ENCODE measurements around the gene CACNA1B. TPM values are rescaled to one million over a fixed set of nuclear protein-coding genes. Genes with fewer than 3 reads are reported as not detected.

The CACNA1B gene
- total and polyA plus RNA-seq, 2 experiments from 2014 or later, result 0.39 to 0.60 TPM

DNA sequence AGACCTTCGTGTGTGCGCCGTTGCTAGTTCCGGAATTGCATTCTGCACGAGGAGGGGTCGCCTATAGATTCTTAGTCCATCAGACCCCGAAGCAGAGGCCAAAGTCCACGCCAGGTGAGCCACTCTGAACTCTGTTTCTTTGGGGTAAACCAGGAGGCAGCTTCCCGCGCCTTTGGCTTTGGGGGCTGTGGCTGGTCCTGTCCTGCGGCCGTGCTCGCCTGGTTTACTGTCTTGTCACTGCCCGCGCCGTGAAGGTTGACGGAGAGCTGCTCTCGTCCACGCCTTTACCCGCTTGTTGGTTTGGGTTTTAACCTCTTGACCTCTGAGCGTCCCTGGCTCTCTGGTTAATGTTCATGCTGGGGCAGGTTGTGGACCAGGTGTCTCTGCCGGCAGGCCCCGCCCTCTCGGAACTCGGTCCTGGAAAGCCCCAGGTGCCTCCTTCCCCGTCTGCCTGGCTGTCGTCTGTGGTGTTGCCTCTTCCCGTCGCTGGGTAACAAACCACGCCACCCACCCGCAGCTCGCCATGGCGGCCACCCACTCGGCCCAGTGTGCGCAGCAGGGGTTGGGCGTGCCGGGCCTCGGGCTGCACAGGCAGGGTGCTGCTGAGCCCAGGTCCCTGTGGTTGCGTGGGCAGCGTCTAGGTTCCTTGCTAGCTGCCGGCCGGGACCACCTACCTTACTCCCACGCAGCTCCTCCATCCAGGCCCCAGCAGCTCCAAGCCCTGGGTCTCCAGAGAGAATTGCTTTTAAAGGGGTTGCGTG lies 44.6 kb upstream of the CACNA1B start:
- no peaks in the 10 kb centered on the region for H3K9me3 ChIP-seq (ENCODE audit: low read depth)
- TF ChIP-seq, protein P1, sequence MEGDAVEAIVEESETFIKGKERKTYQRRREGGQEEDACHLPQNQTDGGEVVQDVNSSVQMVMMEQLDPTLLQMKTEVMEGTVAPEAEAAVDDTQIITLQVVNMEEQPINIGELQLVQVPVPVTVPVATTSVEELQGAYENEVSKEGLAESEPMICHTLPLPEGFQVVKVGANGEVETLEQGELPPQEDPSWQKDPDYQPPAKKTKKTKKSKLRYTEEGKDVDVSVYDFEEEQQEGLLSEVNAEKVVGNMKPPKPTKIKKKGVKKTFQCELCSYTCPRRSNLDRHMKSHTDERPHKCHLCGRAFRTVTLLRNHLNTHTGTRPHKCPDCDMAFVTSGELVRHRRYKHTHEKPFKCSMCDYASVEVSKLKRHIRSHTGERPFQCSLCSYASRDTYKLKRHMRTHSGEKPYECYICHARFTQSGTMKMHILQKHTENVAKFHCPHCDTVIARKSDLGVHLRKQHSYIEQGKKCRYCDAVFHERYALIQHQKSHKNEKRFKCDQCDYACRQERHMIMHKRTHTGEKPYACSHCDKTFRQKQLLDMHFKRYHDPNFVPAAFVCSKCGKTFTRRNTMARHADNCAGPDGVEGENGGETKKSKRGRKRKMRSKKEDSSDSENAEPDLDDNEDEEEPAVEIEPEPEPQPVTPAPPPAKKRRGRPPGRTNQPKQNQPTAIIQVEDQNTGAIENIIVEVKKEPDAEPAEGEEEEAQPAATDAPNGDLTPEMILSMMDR (IDR thresholded peaks at IDR 0.05; ENCODE audit: low read depth, low read length), result no peak
- H3K36me3 ChIP-seq, result peaks cover 14% of the 10 kb centered on the region
- no peaks in the 10 kb centered on the region for H3K4me1 ChIP-seq (ENCODE audit: low read depth)
- DNase-seq (ENCODE audit: low read depth in 1 of 2, low spot score in 1 of 2), result no peak
- no peak overlapping the region for H3K27ac ChIP-seq
- no peaks in the 10 kb centered on the region for H3K27me3 ChIP-seq
- H3K4me3 ChIP-seq, result no peak overlapping the region

DNA sequence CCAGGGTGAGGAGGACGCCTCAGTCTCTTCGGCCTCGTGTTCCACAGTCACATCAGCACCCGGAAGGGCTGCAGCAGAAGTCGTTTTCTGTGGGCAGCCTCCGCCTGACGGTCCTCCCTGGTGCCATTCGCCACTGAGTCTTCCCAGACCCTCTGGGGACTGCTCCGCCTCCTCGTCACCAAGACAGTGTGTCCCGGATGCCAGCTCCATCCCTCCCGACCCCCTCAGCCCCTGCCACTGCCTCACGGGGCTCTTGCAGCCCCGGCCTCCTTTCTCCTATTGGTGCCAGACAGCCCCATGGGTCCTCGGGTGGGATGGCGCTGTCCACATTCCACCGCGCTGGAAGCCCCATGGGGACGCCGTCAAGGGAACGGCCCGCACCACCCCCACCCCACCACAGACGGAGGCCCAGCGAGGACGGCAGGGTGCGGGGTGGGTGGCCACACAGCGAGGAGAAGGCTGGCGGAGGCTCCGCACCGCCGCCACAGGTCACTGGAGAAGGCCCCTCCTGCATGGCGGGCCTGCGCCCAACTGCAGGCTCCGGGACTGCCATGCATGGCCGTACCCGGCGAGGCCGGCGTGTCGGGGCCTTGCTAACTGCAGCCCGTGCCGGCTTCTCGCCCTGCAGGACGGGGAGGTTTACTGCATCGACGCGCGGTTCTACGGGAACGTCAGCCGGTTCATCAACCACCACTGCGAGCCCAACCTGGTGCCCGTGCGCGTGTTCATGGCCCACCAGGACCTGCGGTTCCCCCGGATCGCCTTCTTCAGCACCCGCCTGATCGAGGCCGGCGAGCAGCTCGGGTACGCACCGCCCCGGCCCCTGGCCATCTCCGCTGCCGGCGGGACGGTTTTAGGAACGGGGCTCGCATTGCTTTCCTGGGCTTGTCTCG lies 43.6 kb upstream of the CACNA1B start:
- H3K4me3 ChIP-seq, result no peak overlapping the region
- TF ChIP-seq, protein P1 (IDR thresholded peaks at IDR 0.05; ENCODE audit: low read depth, low read length), result no peak
- no peak for DNase-seq (ENCODE audit: low read depth in 1 of 2, low spot score in 1 of 2)
- H3K36me3 ChIP-seq, result peaks cover 14% of the 10 kb centered on the region
- no peaks in the 10 kb centered on the region for H3K9me3 ChIP-seq (ENCODE audit: low read depth)
- no peaks in the 10 kb centered on the region for H3K4me1 ChIP-seq (ENCODE audit: low read depth)
- no peaks in the 10 kb centered on the region for H3K27me3 ChIP-seq
- no peak overlapping the region for H3K27ac ChIP-seq

DNA sequence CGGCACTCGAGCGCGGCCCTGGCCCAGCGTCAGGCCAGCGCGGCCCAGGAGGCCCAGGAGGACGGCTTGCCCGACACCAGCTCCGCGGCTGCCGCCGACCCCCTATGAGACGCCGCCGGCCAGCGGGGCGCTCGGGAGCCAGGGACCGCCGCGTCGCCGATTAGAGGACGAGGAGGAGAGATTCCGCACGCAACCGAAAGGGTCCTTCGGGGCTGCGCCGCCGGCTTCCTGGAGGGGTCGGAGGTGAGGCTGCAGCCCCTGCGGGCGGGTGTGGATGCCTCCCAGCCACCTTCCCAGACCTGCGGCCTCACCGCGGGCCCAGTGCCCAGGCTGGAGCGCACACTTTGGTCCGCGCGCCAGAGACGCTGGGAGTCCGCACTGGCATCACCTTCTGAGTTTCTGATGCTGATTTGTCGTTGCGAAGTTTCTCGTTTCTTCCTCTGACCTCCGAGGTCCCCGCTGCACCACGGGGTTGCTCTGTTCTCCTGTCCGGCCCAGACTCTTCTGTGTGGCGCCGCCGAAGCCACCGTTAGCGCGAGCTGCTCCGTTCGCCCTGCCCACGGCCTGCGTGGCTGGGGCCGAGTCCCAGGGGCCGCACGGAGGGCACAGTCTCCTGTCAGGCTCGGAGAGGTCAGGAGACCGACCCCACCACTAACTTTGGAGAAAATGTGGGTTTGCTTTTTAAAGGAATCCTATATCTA lies 42.6 kb upstream of the CACNA1B start:
- H3K27ac ChIP-seq, result no peak overlapping the region
- no peak overlapping the region for H3K4me3 ChIP-seq
- TF ChIP-seq, protein P1 (IDR thresholded peaks at IDR 0.05; ENCODE audit: low read depth, low read length), result no peak
- no peaks in the 10 kb centered on the region for H3K4me1 ChIP-seq (ENCODE audit: low read depth)
- peaks cover 14% of the 10 kb centered on the region for H3K36me3 ChIP-seq
- H3K9me3 ChIP-seq (ENCODE audit: low read depth), result no peaks in the 10 kb centered on the region
- no peaks in the 10 kb centered on the region for H3K27me3 ChIP-seq
- DNase-seq (ENCODE audit: low read depth in 1 of 2, low spot score in 1 of 2), result no peak

DNA sequence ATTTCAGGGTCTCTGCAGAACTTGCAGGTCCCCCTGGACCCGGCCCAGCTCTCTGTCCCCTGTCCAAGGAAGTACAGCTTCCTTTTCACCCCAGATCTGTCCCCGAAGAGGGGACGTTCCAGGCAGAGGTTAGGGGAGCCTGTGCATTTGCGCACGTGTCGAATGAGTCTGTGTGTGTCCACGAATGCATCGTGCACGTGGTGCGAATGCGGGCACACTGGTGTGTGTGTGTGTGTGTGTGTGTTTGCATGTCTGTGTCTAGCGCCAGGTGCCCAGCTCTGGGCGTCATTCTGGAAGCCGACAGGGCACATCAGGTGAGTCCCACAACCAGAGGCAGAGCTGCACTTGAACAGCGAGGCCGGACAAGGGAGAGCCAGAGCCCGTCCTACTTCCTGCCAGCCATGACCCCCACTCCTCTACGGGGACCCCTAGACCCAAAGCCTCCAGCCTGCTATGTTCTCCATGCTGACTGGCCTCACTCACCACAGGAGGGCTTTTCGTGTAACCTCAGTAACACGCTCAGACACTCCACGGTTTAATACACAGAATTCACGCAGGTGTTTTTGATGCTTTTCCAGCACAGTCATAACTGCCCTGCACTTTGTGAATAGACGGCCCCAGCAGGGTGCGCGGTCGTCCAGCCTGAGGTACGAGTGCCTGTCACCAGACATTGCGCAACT lies 41.3 kb upstream of the CACNA1B start:
- DNase-seq (ENCODE audit: low read depth in 1 of 2, low spot score in 1 of 2), result no peak
- Histone ChIP-seq H3K4me1 (ENCODE audit: low read depth) (no peaks in the 10 kb centered on the region), H3K36me3 (peaks cover 14% of the 10 kb centered on the region), H3K9me3 (ENCODE audit: low read depth) (no peaks in the 10 kb centered on the region), H3K27me3 (no peaks in the 10 kb centered on the region), H3K27ac (no peak overlapping the region), H3K4me3 (no peak overlapping the region)
- TF ChIP-seq, protein P1 (IDR thresholded peaks at IDR 0.05; ENCODE audit: low read depth, low read length), result no peak

DNA sequence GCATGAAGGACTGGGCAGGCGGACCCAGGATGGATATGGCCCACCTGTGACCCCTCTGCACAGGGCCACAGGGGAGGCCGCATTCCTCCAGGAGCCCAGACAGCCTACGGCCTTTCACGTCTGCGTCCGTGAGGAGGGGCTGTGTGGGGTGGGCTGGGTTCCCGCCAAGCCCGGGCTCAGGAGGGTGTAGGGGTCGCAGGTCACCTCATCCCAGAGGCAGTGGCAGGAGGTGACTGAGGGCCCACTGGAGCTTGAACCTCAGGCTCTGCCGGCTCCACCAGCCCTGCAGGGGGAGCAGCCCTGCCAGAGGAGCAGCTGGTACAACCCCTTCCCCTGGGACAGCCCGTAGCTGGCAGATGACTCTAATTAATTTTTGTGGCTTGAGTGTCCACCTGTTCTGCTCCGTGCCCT lies 40.7 kb upstream of the CACNA1B start:
- Histone ChIP-seq H3K27me3 (no peaks in the 10 kb centered on the region), H3K9me3 (ENCODE audit: low read depth) (no peaks in the 10 kb centered on the region), H3K4me1 (ENCODE audit: low read depth) (no peaks in the 10 kb centered on the region), H3K36me3 (peaks cover 14% of the 10 kb centered on the region), H3K4me3 (no peak overlapping the region), H3K27ac (no peak overlapping the region)
- TF ChIP-seq, protein P1 (IDR thresholded peaks at IDR 0.05; ENCODE audit: low read depth, low read length), result no peak
- DNase-seq (ENCODE audit: low read depth in 1 of 2, low spot score in 1 of 2), result no peak
